ENCODE results near the gene TESPA1. TPM values are rescaled to one million over a fixed set of nuclear protein-coding genes. Genes with fewer than 3 reads are reported as not detected.

Gene TESPA1
- polyA plus RNA-seq, 1 donor from 2014 or later = not detected

GRCh38 chr12:54929998-54930397 lies 54.6 kb downstream of the TESPA1 start:
- H3K9me3 ChIP-seq (ENCODE audit: low read length) = no peaks in the 10 kb centered on the region
- H3K9me2 ChIP-seq (ENCODE audit: insufficient read depth, low read length) = no peaks in the 10 kb centered on the region
- H3K27ac ChIP-seq (ENCODE audit: low read length) = no peak overlapping the region
- no peaks in the 10 kb centered on the region for H3K36me3 ChIP-seq (ENCODE audit: insufficient read depth, low read length)
- no peaks in the 10 kb centered on the region for H3K79me2 ChIP-seq (replicated peaks; ENCODE audit: insufficient read depth, low read length)
- no peaks in the 10 kb centered on the region for H3K27me3 ChIP-seq (ENCODE audit: insufficient read depth, low read depth, low read length)
- no peaks in the 10 kb centered on the region for H4K20me1 ChIP-seq (ENCODE audit: insufficient read depth)
- no peak overlapping the region for H2AFZ ChIP-seq (ENCODE audit: low read depth, low read length)
- no peak overlapping the region for H3K4me3 ChIP-seq (ENCODE audit: low read length)
- H3F3A ChIP-seq (ENCODE audit: insufficient read depth, low read length, poor library complexity, severe bottlenecking) = no peaks in the 10 kb centered on the region
- TF ChIP-seq RAD21 (conservative IDR thresholded peaks at IDR 0.05) (no peak), SMC3 (conservative IDR thresholded peaks at IDR 0.05; ENCODE audit: poor library complexity) (no peak), MXI1 (conservative IDR thresholded peaks at IDR 0.05; ENCODE audit: poor library complexity, severe bottlenecking) (no peak), CTCF (IDR thresholded peaks at IDR 0.05; ENCODE audit: poor library complexity, severe bottlenecking) (no peak), EZH2 (IDR thresholded peaks at IDR 0.05; ENCODE audit: borderline replicate concordance, insufficient read depth, low read length, poor library complexity, severe bottlenecking) (no peak)
- H3K9ac ChIP-seq (ENCODE audit: low read length) = no peak overlapping the region
- H3K4me2 ChIP-seq (ENCODE audit: low read length) = no peak overlapping the region

GRCh38 chr12:54926246-54926645 lies 58.3 kb downstream of the TESPA1 start:
- Histone ChIP-seq H3K4me2 (ENCODE audit: low read length) (no peak overlapping the region), H4K20me1 (ENCODE audit: insufficient read depth) (no peaks in the 10 kb centered on the region), H3F3A (ENCODE audit: insufficient read depth, low read length, poor library complexity, severe bottlenecking) (no peaks in the 10 kb centered on the region), H3K9ac (ENCODE audit: low read length) (no peak overlapping the region), H3K9me2 (ENCODE audit: insufficient read depth, low read length) (no peaks in the 10 kb centered on the region), H2AFZ (ENCODE audit: low read depth, low read length) (no peak overlapping the region), H3K4me3 (ENCODE audit: low read length) (no peak overlapping the region), H3K27me3 (ENCODE audit: insufficient read depth, low read depth, low read length) (no peaks in the 10 kb centered on the region), H3K9me3 (ENCODE audit: low read length) (no peaks in the 10 kb centered on the region), H3K79me2 (replicated peaks; ENCODE audit: insufficient read depth, low read length) (no peaks in the 10 kb centered on the region), H3K36me3 (ENCODE audit: insufficient read depth, low read length) (no peaks in the 10 kb centered on the region), H3K27ac (ENCODE audit: low read length) (no peak overlapping the region)
- TF ChIP-seq EP300 (conservative IDR thresholded peaks at IDR 0.05; ENCODE audit: poor library complexity, severe bottlenecking) = no peak
- TF ChIP-seq POLR2AphosphoS5 (IDR thresholded peaks at IDR 0.05) = no peak
- no peak for TF ChIP-seq EZH2 (IDR thresholded peaks at IDR 0.05; ENCODE audit: borderline replicate concordance, insufficient read depth, low read length, poor library complexity, severe bottlenecking)

- no peaks in the 10 kb centered on the region for H3K9me2 ChIP-seq (ENCODE audit: insufficient read depth, low read length)
- no peaks in the 10 kb centered on the region for H3K9me3 ChIP-seq (ENCODE audit: low read length)
- H2AFZ ChIP-seq (ENCODE audit: low read depth, low read length) = no peak overlapping the region
- H3F3A ChIP-seq (ENCODE audit: insufficient read depth, low read length, poor library complexity, severe bottlenecking) = no peaks in the 10 kb centered on the region
- H3K36me3 ChIP-seq (ENCODE audit: insufficient read depth, low read length) = no peaks in the 10 kb centered on the region
- H3K4me3 ChIP-seq (ENCODE audit: low read length) = no peak overlapping the region
- no peak overlapping the region for H3K4me2 ChIP-seq (ENCODE audit: low read length)
- no peak overlapping the region for H3K27ac ChIP-seq (ENCODE audit: low read length)
- H3K27me3 ChIP-seq (ENCODE audit: insufficient read depth, low read depth, low read length) = no peaks in the 10 kb centered on the region
- TF ChIP-seq SMC3 (conservative IDR thresholded peaks at IDR 0.05; ENCODE audit: poor library complexity) = no peak
- no peak for TF ChIP-seq REST (IDR thresholded peaks at IDR 0.05; ENCODE audit: borderline replicate concordance)
- no peak for TF ChIP-seq RAD21 (conservative IDR thresholded peaks at IDR 0.05)
- TF ChIP-seq TAF1 (IDR thresholded peaks at IDR 0.05; ENCODE audit: low read depth) = no peak
- TF ChIP-seq MXI1 (conservative IDR thresholded peaks at IDR 0.05; ENCODE audit: poor library complexity, severe bottlenecking) = no peak
- TF ChIP-seq CTCF (IDR thresholded peaks at IDR 0.05; ENCODE audit: poor library complexity, severe bottlenecking) = no peak
- TF ChIP-seq EZH2 (IDR thresholded peaks at IDR 0.05; ENCODE audit: borderline replicate concordance, insufficient read depth, low read length, poor library complexity, severe bottlenecking) = no peak
- TF ChIP-seq POLR2AphosphoS5 (IDR thresholded peaks at IDR 0.05) = no peak
- TF ChIP-seq EP300 (conservative IDR thresholded peaks at IDR 0.05; ENCODE audit: poor library complexity, severe bottlenecking) = no peak
- no peaks in the 10 kb centered on the region for H4K20me1 ChIP-seq (ENCODE audit: insufficient read depth)
- no peak overlapping the region for H3K9ac ChIP-seq (ENCODE audit: low read length)
- H3K79me2 ChIP-seq (replicated peaks; ENCODE audit: insufficient read depth, low read length) = no peaks in the 10 kb centered on the region
Observed at GRCh38 chr12:54924972-54925707, 59.4 kb downstream of the TESPA1 start.

Measured in neural cell (in vitro differentiated cells).